Type B pancreatic cell (in vitro differentiated cells): ENCODE data around the gene CELF5. TPM values are rescaled to one million over a fixed set of nuclear protein-coding genes. Genes with fewer than 3 reads are reported as not detected.

Source experiments
- DNase-seq: peaks from one replicate; pipeline ENCODE4 v3.0.0; 2021; ENCODE audit warnings: mixed read lengths; ENCODE audit not compliant: unreplicated experiment; ENCODE audit errors: extremely low spot score
- H3K27ac Mint-ChIP-seq: 2 replicates; pipeline ENCODE4 v1.8.0; 2021; ENCODE audit warnings: mild to moderate bottlenecking, mixed read lengths
- H3K27me3 Mint-ChIP-seq: 2 replicates; pipeline ENCODE4 v1.8.0; 2021; ENCODE audit warnings: mixed read lengths
- H3K36me3 Mint-ChIP-seq: 2 replicates; pipeline ENCODE4 v1.8.0; 2021; ENCODE audit warnings: mixed read lengths
- H3K4me1 Mint-ChIP-seq: one replicate; pipeline ENCODE4 v1.8.0; 2021; ENCODE audit warnings: mixed read lengths; ENCODE audit not compliant: unreplicated experiment
- H3K4me3 Mint-ChIP-seq: 2 replicates; pipeline ENCODE4 v1.8.0; 2021; ENCODE audit warnings: mild to moderate bottlenecking, mixed read lengths
- H3K9me3 Mint-ChIP-seq: 2 replicates; pipeline ENCODE4 v1.8.0; 2021; ENCODE audit warnings: mixed read lengths
- total RNA-seq: library from RNA; stranded (reverse); gene quantifications from 2 replicates; pipeline ENCODE4 v1.2.1, GENCODE V29; 2021; ENCODE audit warnings: low replicate concordance
- TF ChIP-seq, protein P1 (sequence below): fragments of 200-600 bp; sonication (generic); conservative IDR thresholded peaks from 2 replicates; pipeline ENCODE4 v1.5.0; 2021; ENCODE audit warnings: antibody characterized with exemption, mild to moderate bottlenecking

CELF5 gene
- total RNA-seq, 1 donor from 2014 or later, result 2.6 TPM

GRCh38 chr19:3320354-3320670, 95.9 kb downstream of the CELF5 start:
- H3K36me3 Mint-ChIP-seq, result no peaks in the 10 kb centered on the region
- H3K27ac Mint-ChIP-seq, result no peak overlapping the region
- no peaks in the 10 kb centered on the region for H3K4me1 Mint-ChIP-seq
- H3K9me3 Mint-ChIP-seq, result no peaks in the 10 kb centered on the region
- DNase-seq, result no peak
- H3K27me3 Mint-ChIP-seq, result peaks cover 24% of the 10 kb centered on the region
- TF ChIP-seq, protein P1, sequence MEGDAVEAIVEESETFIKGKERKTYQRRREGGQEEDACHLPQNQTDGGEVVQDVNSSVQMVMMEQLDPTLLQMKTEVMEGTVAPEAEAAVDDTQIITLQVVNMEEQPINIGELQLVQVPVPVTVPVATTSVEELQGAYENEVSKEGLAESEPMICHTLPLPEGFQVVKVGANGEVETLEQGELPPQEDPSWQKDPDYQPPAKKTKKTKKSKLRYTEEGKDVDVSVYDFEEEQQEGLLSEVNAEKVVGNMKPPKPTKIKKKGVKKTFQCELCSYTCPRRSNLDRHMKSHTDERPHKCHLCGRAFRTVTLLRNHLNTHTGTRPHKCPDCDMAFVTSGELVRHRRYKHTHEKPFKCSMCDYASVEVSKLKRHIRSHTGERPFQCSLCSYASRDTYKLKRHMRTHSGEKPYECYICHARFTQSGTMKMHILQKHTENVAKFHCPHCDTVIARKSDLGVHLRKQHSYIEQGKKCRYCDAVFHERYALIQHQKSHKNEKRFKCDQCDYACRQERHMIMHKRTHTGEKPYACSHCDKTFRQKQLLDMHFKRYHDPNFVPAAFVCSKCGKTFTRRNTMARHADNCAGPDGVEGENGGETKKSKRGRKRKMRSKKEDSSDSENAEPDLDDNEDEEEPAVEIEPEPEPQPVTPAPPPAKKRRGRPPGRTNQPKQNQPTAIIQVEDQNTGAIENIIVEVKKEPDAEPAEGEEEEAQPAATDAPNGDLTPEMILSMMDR, result no peak
- H3K4me3 Mint-ChIP-seq, result no peak overlapping the region

GRCh38 chr19:3320853-3321252, 96.4 kb downstream of the CELF5 start:
- Mint-ChIP-seq H3K36me3 (no peaks in the 10 kb centered on the region), H3K9me3 (no peaks in the 10 kb centered on the region), H3K27ac (no peak overlapping the region), H3K4me3 (no peak overlapping the region), H3K4me1 (no peaks in the 10 kb centered on the region), H3K27me3 (peaks cover 24% of the 10 kb centered on the region)
- TF ChIP-seq, protein P1, result no peak
- no peak for DNase-seq

- Mint-ChIP-seq H3K27ac (no peak overlapping the region), H3K27me3 (peaks cover 20% of the 10 kb centered on the region), H3K36me3 (no peaks in the 10 kb centered on the region), H3K4me1 (no peaks in the 10 kb centered on the region), H3K9me3 (no peaks in the 10 kb centered on the region), H3K4me3 (no peak overlapping the region)
- TF ChIP-seq, protein P1, result no peak
- DNase-seq, result no peak
Measured at GRCh38 chr19:3321696-3322095, 97.2 kb downstream of the CELF5 start.

DNA sequence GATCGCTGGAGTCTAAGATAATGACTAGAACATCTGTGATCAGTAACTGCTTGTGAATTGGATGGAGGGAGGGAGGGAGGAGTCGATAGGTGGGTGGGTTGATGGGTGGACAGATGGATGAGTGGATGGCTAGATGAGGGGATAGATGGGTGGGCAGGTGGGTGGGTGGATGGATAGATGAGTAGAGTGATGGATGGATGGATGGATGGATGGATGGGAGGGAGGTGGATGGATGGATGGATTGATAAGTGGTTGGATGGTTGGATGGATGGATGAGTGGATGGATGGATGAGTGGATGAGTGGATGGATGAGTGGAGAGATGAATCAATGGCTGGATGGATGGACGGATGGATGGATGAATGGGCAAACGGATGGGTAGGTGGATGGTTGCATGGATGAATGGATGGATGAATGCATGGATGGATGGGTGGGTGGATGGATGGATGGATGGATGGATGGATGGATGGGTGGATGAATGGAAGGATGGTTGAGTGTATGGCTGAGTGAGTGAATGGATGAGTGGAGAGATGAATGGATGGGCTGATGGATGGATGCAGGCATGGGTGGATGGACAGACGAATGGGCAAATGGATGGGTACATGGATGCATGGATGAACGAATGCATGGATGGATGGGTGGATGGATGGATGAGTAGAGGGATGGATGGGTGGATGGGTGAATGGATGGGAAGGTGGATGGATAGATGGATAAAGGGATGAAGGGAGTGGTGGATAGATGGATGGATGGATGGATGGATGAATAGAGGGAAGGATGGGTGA, 97.9 kb downstream of the CELF5 start:
- no peak for DNase-seq
- no peak overlapping the region for H3K27ac Mint-ChIP-seq
- H3K27me3 Mint-ChIP-seq, result peaks cover 25% of the 10 kb centered on the region
- no peaks in the 10 kb centered on the region for H3K36me3 Mint-ChIP-seq
- no peaks in the 10 kb centered on the region for H3K4me1 Mint-ChIP-seq
- TF ChIP-seq, protein P1, result no peak
- H3K9me3 Mint-ChIP-seq, result no peaks in the 10 kb centered on the region
- H3K4me3 Mint-ChIP-seq, result no peak overlapping the region

DNA sequence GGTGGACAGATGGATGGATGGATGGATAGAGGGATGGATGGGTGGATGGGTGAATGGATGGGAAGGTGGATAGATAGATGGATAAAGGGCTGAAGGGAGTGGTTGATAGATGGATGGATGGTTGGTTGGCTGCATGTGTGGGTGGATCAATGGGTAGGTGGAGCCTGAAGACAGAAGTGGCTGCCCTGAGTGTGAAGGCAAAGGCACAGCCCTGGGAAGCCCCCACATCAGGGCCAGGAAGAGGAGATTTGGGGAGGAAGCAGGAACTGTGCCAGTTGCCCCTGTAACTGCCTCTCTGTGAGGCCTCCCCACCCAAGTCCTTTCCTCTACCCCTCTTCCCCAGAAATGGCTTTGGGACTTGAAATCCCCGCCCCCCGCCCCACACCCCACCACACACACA, 98.6 kb downstream of the CELF5 start:
- Mint-ChIP-seq H3K9me3 (no peaks in the 10 kb centered on the region), H3K27ac (no peak overlapping the region), H3K4me3 (no peak overlapping the region), H3K27me3 (peaks cover 25% of the 10 kb centered on the region), H3K4me1 (no peaks in the 10 kb centered on the region), H3K36me3 (no peaks in the 10 kb centered on the region)
- no peak for DNase-seq
- TF ChIP-seq, protein P1, result no peak
